Neural progenitor cell (in vitro differentiated cells): ENCODE measurements around the gene DEGS1. TPM values are rescaled to one million over a fixed set of nuclear protein-coding genes. Genes with fewer than 3 reads are reported as not detected.

ENCODE experiments used
- DNase-seq: peaks from one replicate; pipeline ENCODE4 v3.0.0-alpha.2; 2016; ENCODE audit warnings: low spot score
- H2AFZ ChIP-seq: fragments of 200-600 bp; sonication (generic); replicated peaks from 2 replicates; pipeline ENCODE4 v1.6.1; 2016; ENCODE audit warnings: antibody characterized with exemption
- H3F3A ChIP-seq: fragments of 200-600 bp; sonication (generic); 2 replicates; pipeline ENCODE4 v1.6.1; 2016; ENCODE audit warnings: antibody characterized with exemption, low read depth
- H3K27ac ChIP-seq: fragments of 200-600 bp; sonication (generic); 2 replicates; pipeline ENCODE4 v1.5.1; 2016; ENCODE audit warnings: mild to moderate bottlenecking
- H3K27me3 ChIP-seq: fragments of 200-600 bp; sonication (generic); 2 replicates; pipeline ENCODE4 v1.6.1; 2016; ENCODE audit warnings: mild to moderate bottlenecking, moderate library complexity
- H3K36me3 ChIP-seq: fragments of 200-600 bp; sonication (generic); 2 replicates; pipeline ENCODE4 v1.5.1; 2016
- H3K4me1 ChIP-seq: fragments of 200-600 bp; sonication (generic); 2 replicates; pipeline ENCODE4 v1.6.1; 2016; ENCODE audit warnings: mixed run types
- H3K4me2 ChIP-seq: fragments of 200-600 bp; sonication (generic); 2 replicates; pipeline ENCODE4 v1.6.1; 2016
- H3K4me3 ChIP-seq: fragments of 200-600 bp; sonication (generic); 2 replicates; pipeline ENCODE4 v1.5.1; 2016
- H3K79me2 ChIP-seq: fragments of 200-600 bp; sonication (generic); 2 replicates; pipeline ENCODE4 v1.6.1; 2016; ENCODE audit warnings: low read depth
- H3K9ac ChIP-seq: fragments of 200-600 bp; sonication (generic); 2 replicates; pipeline ENCODE4 v1.6.1; 2016
- H3K9me3 ChIP-seq: fragments of 200-600 bp; sonication (generic); 2 replicates; pipeline ENCODE4 v1.5.1; 2016; ENCODE audit warnings: low read depth
- H4K20me1 ChIP-seq: fragments of 200-600 bp; sonication (generic); 2 replicates; pipeline ENCODE4 v1.6.1; 2016; ENCODE audit warnings: low read depth
- H3K27ac Mint-ChIP-seq: 3 replicates; pipeline ENCODE4 v1.8.0; 2021; ENCODE audit warnings: mixed read lengths
- H3K27me3 Mint-ChIP-seq: 2 replicates; pipeline ENCODE4 v1.8.0; 2022; ENCODE audit warnings: low read depth, mild to moderate bottlenecking, inconsistent platforms, moderate library complexity, mixed read lengths; ENCODE audit not compliant: insufficient read depth
- H3K36me3 Mint-ChIP-seq: 3 replicates; pipeline ENCODE4 v1.8.0; 2021; ENCODE audit warnings: mixed read lengths
- H3K4me1 Mint-ChIP-seq: 3 replicates; pipeline ENCODE4 v1.8.0; 2021; ENCODE audit warnings: mixed read lengths
- H3K4me3 Mint-ChIP-seq: 3 replicates; pipeline ENCODE4 v1.8.0; 2021; ENCODE audit warnings: mild to moderate bottlenecking, moderate library complexity, mixed read lengths
- H3K9me3 Mint-ChIP-seq: 3 replicates; pipeline ENCODE4 v1.8.0; 2020; ENCODE audit warnings: mixed read lengths
- EZH2 ChIP-seq: fragments of 200-600 bp; sonication (generic); IDR thresholded peaks from 2 replicates; pipeline ENCODE4 v1.6.1; 2017; ENCODE audit warnings: antibody characterized with exemption, mild to moderate bottlenecking, moderate library complexity
- EZH2phosphoT487 ChIP-seq: fragments of 200-600 bp; sonication (generic); IDR thresholded peaks from 2 replicates; pipeline ENCODE4 v1.6.1; 2017; ENCODE audit warnings: antibody characterized with exemption
- small RNA-seq: library from RNA; depleted of rRNA; stranded (forward); fragments of <200 nt; gene quantifications from one replicate; pipeline ENCODE3, GENCODE V24; 2015
- total RNA-seq: library from RNA; depleted of rRNA; stranded (reverse); fragments of >200 nt; gene quantifications from 2 replicates; pipeline ENCODE4 v1.2.3, GENCODE V29; 2015; ENCODE audit warnings: low replicate concordance
- TF ChIP-seq, protein P1 (sequence below): fragments of 200-600 bp; sonication (generic); IDR thresholded peaks from 2 replicates; pipeline ENCODE4 v1.5.1; 2017; ENCODE audit warnings: antibody characterized with exemption, mild to moderate bottlenecking

DEGS1 gene
- total RNA-seq, 1 donor from 2014 or later: 91.2 TPM

DNA sequence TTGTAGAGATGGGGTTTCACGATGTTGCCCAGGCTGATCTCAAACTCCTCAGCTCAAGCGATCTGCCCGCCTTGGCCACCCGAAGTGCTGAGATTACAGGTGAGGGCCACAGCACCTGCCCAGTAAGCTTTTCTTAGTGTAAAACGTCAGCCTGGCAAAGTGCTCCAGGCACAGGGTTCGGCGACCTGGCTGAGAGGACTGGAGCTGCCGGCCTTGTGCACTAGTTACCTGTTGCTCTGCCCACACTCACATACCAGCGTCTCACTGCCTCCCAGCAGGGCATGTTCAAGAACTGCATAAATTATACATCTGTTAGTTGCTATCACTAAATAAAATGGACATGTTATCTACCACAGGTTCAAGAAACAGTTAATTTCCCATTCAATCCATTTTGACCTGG lies 55.2 kb downstream of the DEGS1 start:
- Histone ChIP-seq H3K27me3 (no peaks in the 10 kb centered on the region), H3K9me3 (no peaks in the 10 kb centered on the region), H3K9ac (no peak overlapping the region), H3K27ac (no peak overlapping the region), H3K79me2 (no peaks in the 10 kb centered on the region), H3K4me2 (no peak overlapping the region), H2AFZ (no peak overlapping the region), H3K36me3 (peaks cover 4% of the 10 kb centered on the region), H3F3A (peaks cover 4% of the 10 kb centered on the region), H3K4me1 (no peaks in the 10 kb centered on the region), H4K20me1 (no peaks in the 10 kb centered on the region), H3K4me3 (no peak overlapping the region)
- H3K36me3 Mint-ChIP-seq: peaks cover 8% of the 10 kb centered on the region
- H3K27me3 Mint-ChIP-seq: peaks cover 2% of the 10 kb centered on the region
- H3K9me3 Mint-ChIP-seq: no peaks in the 10 kb centered on the region
- TF ChIP-seq, protein P1, sequence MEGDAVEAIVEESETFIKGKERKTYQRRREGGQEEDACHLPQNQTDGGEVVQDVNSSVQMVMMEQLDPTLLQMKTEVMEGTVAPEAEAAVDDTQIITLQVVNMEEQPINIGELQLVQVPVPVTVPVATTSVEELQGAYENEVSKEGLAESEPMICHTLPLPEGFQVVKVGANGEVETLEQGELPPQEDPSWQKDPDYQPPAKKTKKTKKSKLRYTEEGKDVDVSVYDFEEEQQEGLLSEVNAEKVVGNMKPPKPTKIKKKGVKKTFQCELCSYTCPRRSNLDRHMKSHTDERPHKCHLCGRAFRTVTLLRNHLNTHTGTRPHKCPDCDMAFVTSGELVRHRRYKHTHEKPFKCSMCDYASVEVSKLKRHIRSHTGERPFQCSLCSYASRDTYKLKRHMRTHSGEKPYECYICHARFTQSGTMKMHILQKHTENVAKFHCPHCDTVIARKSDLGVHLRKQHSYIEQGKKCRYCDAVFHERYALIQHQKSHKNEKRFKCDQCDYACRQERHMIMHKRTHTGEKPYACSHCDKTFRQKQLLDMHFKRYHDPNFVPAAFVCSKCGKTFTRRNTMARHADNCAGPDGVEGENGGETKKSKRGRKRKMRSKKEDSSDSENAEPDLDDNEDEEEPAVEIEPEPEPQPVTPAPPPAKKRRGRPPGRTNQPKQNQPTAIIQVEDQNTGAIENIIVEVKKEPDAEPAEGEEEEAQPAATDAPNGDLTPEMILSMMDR: no peak
- TF ChIP-seq EZH2: no peak
- TF ChIP-seq EZH2phosphoT487: no peak
- no peak overlapping the region for H3K4me3 Mint-ChIP-seq
- H3K27ac Mint-ChIP-seq: no peak overlapping the region
- no peak for DNase-seq
- H3K4me1 Mint-ChIP-seq: no peaks in the 10 kb centered on the region

DNA sequence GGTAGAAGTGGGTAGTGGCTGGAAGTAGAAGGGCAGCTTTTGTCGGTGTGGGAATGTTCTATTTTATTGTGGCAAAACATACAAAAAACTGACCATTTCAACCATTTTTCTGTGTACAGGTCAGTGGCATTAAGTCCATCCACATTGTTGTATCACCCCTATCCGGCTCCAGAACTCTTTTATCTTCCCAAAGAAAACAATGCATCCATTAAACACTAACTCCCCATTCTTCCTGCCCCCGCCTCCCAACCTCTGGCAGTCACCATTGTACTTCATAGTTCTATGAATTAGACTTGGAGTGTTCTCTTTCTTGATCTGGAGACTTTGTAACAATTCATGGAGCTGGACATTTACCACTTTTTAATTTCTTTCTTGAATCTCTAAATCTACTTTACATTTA lies 55.7 kb downstream of the DEGS1 start:
- peaks cover 4% of the 10 kb centered on the region for H3F3A ChIP-seq
- H3K36me3 ChIP-seq: peaks cover 4% of the 10 kb centered on the region
- H3K36me3 Mint-ChIP-seq: peaks cover 8% of the 10 kb centered on the region
- peaks cover 2% of the 10 kb centered on the region for H3K27me3 Mint-ChIP-seq
- no peaks in the 10 kb centered on the region for H3K79me2 ChIP-seq
- H3K4me1 ChIP-seq: no peaks in the 10 kb centered on the region
- DNase-seq: no peak
- H3K27ac Mint-ChIP-seq: no peak overlapping the region
- no peaks in the 10 kb centered on the region for H3K27me3 ChIP-seq
- no peaks in the 10 kb centered on the region for H3K4me1 Mint-ChIP-seq
- H3K9me3 Mint-ChIP-seq: no peaks in the 10 kb centered on the region
- no peak overlapping the region for H3K4me3 Mint-ChIP-seq
- H2AFZ ChIP-seq: no peak overlapping the region
- no peaks in the 10 kb centered on the region for H4K20me1 ChIP-seq
- no peak overlapping the region for H3K4me2 ChIP-seq
- H3K9me3 ChIP-seq: no peaks in the 10 kb centered on the region
- no peak overlapping the region for H3K4me3 ChIP-seq
- no peak overlapping the region for H3K27ac ChIP-seq
- TF ChIP-seq, protein P1: no peak
- TF ChIP-seq EZH2phosphoT487: no peak
- no peak for TF ChIP-seq EZH2
- no peak overlapping the region for H3K9ac ChIP-seq

Small RNAs within 50 kb of the gene (small RNA-seq; reads per million reads assigned to genes)
- gene AC092809.3 (not detected), gene RF00139 (not detected)

Other genes with a start within 250 kb of the DEGS1 start
- gene FBXO28, start 69.1 kb upstream of the DEGS1 start, total RNA-seq: 35.4 and 52.1 TPM in 2 replicates
- 48.7 and 101 TPM in 2 replicates for gene NVL, start 146.9 kb downstream of the DEGS1 start, total RNA-seq
- gene CNIH4, start 173.6 kb downstream of the DEGS1 start, total RNA-seq: 56.5 and 91.8 TPM in 2 replicates